Hepatic stellate cell (primary cell): ENCODE measurements around the gene PPFIA4.
A peak's percentile ranks its signal among the peaks of the same experiment; 100 is the strongest.

Experiments
- DNase-seq: peaks from one replicate; pipeline ENCODE4 v3.0.0; 2011; ENCODE audit warnings: low spot score

Gene PPFIA4

DNA sequence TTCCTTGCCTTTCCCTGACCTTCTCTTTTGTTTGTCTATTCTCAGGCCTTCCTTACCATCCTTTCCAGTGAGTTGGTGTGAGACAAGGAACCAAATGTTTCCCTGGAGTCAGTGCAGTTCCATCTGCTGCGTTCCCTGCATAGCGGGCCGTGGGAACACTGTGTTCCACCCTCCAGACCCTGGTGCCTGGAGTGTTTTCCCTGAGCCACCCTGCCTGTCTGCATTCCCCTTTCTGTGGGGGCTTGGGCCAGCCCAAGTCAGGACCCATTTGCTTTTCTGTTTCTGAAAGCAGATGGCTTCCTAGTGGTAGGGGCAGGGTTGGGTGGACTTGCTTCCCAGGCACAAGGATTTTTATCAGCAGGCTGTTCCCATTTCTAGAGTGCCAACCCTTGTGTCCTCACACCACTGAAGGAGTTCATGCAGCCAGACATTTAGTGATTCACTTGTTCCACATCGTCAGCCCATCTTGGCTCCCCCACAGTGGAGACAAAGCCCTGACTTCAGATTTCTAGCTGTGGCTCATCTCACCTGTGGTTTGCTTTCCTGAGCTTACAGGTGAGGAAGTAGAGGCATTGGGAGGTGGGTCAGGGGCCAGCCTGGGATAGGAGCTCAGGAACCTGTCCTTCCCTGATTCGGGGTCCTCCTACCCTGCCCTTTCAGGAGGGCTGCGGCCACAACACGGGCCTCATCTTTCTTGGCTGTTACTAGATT lies 73.7 kb downstream of the PPFIA4 start:
- no peak for DNase-seq

- no peak for DNase-seq
Measured at GRCh38 chr1:203100516-203100869, 74.2 kb downstream of the PPFIA4 start.

- DNase-seq, result no peak
Measured at GRCh38 chr1:203101813-203102634, 75.7 kb downstream of the PPFIA4 start.

DNA sequence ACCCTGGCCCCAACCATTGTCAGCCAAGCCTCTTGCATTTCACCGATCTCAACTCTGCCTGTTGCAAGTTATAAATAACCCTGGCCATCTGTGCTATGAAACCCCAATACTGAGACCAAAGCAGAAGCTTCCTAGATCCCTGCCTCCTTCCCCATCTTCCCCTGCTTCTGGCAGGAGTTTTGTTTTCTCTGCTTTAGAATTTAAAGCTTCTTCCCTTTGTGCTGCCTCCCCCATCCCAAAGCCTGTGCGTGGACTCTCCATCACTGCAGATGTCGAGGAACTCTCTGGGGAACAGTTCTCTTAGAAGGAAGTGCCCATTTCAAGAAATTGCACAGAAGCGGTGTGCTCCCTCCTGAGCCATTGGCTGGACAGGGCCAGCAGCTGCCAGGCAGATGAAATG lies 76.9 kb downstream of the PPFIA4 start:
- DNase-seq, result no peak

DNA sequence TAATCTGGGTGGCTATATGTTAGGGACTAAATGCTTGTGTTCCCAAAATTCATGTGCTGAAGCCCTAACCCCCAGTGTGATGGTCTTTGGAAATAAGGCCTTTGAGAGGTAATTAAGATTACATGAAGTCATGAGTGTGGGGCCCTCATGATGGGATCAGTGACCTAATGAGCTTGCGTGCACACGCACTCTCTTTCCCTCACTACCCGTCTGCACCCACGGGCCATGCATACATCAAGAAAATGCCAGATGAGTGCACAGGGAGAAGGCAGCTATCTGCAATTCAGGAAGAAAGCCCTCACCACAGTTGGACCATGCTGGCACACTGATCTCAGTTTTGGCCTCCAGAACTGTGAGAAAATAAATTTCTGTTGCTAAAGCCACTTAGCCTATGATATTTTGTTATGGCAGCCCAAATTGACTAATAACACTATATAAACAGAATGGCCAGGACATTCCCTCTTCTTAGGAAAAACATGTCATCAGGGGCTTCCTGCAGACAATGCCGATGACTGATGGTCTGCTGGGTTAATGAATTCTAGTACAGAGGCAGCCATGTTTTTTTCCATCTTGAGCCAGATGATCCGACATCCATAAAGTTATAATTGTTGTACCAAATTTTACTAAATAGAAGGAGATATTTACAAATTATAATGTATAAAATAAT lies 77.7 kb downstream of the PPFIA4 start:
- DNase-seq, result no peak

- no peak for DNase-seq
Measured at GRCh38 chr1:203104789-203105390, 78.6 kb downstream of the PPFIA4 start.

GRCh38 chr1:203112475-203112874 lies 86.2 kb downstream of the PPFIA4 start:
- DNase-seq, result no peak

DNA sequence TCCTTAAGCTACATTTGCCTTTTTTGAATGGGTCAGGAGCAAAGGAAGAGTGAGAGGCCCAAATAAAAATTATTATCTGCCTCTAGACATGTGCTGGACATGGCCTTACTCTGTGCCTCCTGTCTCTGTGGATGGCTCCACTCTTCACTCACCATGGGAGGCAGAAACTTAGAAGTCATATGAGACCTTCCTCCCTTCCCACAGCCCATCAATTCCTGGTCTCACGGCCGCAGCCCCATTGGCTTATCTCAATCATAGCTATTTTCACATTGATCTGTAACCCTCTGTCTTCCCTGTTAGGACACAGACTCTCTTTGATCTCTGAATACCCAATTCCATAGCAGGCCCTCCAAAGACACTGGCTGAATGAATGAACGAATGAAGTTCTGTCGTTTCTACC lies 87.0 kb downstream of the PPFIA4 start:
- DNase-seq, result no peak

DNA sequence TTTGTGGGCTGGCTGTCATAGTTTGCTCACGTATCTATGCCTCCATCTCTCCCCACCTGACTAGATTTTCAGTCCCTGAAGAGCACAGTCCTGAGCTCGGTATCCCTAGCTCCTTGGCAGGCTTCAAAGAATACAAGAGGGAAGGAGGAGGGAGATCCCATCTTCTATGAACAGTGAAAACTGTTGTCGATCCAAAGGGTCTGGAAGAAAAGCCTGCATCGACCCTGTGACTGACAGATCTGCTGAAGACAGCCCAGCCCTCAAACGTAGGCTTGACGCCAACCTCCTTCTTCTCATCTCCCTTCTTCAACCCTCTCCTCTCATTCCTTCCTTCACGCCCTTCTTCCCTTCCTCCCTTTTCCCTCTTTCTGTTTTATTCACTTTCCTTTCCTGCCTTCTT lies 87.9 kb downstream of the PPFIA4 start:
- no peak for DNase-seq

DNA sequence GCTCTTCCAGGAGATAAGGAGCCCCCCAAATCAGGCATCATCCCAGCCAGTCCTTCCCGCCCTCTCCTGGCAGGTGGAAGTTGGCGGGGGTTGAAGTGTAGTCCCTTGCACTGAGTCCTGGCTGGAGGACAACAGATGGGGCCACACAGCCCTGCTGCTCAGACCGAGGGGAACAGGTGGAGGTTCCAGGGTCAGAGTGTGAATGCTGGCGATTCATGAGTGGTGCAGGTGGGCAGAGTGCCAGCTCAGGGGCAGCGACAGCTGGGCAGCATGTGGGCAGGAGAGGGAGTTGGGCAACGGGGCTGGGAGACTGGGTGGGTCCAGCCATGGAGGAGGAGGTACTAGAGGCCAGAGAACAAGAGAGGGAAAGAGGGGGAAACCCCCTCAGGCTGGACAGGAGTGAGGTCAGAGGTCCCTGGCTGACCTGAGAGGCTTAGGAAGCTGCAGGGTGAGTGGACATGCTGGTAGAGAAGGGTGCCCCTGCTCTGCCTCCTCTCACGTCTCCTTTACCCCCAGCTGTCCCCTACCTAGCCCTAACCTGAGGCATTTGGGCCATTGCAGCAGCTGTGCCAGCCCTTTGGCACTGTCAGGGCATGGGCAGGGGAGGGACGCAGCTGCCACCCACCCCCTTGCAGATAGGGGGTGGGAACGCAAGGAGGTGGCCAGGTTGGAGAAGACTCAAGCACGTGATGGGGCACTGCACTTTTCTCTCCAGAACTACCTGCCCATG lies 90.0 kb downstream of the PPFIA4 start:
- DNase-seq, result no peak

GRCh38 chr1:203117611-203118575 lies 91.6 kb downstream of the PPFIA4 start:
- peak; percentile 84 for DNase-seq

- no peak for DNase-seq
Measured at GRCh38 chr1:203120325-203121153, 94.2 kb downstream of the PPFIA4 start.

- DNase-seq, result no peak
Measured at GRCh38 chr1:203121186-203122015, 95.1 kb downstream of the PPFIA4 start.

GRCh38 chr1:203122159-203122558 lies 95.9 kb downstream of the PPFIA4 start:
- DNase-seq, result no peak

DNA sequence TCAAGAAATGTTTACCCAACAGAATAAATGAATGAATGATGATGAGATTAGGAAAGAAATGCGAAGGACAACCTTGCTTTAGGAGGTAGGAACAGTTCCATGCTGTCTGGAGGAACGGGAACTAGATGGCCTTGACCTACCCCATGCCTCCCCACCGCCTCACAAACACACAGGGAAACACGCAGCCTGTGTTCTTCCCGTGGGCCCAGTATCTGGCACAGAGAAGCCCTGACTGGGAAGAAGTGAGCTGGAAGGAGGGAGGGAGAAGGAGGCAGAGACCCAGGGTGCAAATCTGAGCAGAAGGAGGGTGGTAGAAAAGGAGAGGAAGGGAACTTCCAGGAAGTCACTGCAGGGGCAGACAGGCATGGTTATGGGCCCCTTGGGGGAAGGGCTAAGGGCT lies 97.7 kb downstream of the PPFIA4 start:
- no peak for DNase-seq

DNA sequence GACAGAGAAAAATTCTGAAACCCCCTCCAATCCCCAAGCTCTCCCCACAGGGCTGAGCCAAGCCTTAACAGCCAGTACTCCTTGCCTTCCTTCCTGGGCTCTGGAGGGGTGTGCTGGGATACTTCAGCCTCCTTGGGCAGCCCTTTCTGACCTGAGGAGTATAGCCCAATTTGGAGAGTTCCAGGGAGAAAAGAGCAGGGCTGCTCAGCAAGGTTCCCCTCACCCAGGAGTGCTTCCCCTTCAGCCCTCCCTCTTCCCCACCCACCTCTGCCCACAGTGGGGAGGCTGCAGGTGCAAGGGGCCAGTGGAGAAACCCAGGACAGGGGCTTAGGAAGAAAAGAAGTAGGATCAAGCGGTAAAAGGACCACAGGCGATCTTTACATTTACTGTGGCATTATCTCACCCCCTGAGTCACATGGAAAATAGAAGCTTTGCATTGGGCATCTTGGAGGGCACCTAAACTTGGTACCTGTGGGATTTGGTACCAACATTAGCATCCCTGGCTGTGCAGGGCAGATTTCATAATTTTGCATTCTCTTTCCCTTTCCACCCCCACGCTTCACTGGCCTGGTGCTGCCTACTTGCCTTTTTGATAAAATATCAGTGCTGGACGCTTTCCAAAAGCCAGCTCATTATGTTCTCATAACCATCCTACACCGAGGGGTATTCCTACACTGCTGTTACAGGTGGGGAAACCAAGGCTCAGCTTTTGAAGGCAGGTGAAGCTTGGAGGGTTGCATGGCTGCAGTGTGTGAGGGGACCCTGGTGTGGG lies 98.4 kb downstream of the PPFIA4 start:
- no peak for DNase-seq

DNA sequence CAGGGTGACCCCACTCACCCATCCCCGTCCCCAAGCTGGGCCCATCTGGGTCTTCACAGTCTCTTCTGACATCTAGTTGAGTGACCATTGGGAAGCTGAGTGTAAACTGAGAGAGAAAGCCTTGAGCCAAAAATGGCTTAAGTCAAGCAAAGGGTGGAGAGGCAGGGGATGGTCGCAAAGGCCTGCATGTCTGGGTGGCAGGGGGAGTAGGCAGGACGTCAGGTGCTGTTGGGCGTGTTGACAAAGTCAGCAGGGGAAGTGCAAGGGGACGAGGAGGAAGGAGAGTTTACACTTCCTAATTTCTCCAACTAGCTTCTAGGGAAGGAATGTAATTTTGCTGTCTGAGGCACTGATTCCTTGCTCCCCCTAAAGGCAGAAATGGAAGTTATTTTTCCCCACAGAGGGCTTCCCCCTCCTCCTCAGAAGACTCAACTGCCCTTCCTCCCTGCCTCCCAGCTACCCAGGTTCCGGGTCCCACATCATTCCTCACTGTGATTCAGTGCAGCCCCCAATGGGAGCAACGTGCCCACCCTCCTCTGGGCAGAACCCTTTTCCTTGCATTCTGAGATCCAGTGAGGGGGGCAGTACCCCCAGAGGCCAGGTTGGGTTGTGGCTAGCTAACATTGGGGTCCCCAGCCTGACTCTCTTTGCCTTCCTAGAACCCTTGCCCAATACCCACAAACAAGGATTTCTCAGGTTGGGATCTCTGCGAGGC lies 100.0 kb downstream of the PPFIA4 start:
- DNase-seq, result peak; percentile 45
